NAMALWA (cell line): ENCODE results near the gene PTPRN2.
"Not testable (repeated sequence)": the region's sequence is repeated elsewhere in the genome, so short reads cannot be mapped to it uniquely, and the experiment has no call there.

Experiments used
- DNase-seq: peaks from one replicate; pipeline ENCODE4 v3.0.0-alpha.2; 2015; ENCODE audit warnings: low spot score

PTPRN2 gene

GRCh38 chr7:157791666-157792065 lies 796.0 kb downstream of the PTPRN2 start:
- DNase-seq = no peak

DNA sequence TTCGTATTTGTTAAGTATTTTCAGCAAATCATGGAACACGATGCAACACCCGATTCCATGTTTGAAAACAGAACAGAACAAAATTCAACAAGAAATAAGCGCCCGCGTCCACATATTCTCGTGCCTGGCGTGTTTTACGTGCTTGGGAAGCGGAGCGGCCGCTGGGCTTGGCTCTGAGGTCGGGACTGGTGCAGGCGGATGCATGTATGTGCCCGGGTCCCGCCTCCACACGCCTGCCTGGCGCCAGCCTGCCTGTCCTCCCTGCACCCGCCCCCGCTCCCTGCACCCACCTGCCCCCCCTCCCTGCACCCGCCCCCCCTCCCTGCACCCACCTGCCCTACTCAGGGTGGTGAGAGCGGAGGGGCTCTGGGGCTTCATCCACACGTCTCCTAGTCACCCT lies 796.4 kb downstream of the PTPRN2 start:
- DNase-seq = no peak

DNA sequence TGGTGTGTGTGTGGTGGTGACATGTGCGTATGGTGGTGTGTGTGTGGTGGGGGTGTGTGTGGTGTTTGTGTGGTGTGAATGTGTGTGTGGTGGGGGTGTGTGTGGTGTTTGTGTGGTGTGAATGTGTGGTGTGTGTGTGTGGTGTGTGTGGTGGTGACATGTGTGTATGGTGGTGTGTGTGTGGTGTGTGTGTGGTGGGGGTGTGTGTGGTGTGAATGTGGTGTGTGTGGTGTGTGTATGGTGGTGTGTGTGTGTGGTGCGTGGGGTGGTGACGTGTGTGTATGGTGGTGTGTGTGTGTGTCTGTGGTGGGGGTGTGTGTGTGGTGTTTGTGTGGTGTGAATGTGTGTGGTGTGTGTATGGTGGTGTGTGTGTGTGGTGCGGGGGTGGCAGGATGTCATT lies 797.7 kb downstream of the PTPRN2 start:
- no peak for DNase-seq

DNA sequence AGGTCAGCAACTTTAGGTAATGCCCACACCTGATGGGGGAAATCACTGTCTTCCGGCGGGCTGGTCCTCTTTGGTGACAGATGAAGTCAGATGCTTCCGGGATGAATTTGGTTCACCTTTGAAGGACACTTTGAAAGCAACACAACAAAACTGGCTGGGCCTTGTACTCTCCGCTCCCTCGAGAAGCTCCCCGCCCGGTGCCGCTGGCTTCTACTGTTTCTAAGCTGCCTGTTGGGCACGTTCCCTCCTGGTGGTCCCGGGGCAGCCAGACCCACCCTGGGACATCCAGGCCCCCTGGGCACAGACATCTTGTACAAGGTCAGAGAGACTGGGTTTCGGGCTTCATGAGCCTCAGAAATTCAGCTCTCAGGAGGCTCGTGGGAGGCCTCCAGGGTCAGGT lies 798.5 kb downstream of the PTPRN2 start:
- DNase-seq = no peak

DNA sequence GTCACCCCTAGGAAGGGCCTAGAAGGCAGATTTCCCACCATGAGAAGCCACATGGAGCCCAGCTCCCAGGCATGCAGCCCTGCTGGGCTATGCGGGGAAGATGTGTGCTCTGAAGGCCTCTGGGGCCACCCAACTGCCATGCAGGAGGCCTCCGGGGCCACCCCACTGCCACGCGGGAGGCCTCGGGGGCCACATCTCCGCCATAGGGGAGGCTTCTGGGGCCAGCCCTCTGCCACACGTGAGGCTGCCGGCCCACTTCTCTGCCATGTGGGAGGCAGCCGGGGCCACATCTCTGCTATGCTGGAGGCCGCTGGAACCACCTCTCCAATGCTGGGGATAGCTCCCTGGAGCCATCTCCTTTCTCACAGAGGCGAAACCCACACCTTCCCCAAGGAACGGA lies 799.0 kb downstream of the PTPRN2 start:
- no peak for DNase-seq

- DNase-seq = no peak
These were observed 800.3 kb downstream of the PTPRN2 start for GRCh38 chr7:157787275-157787701.

GRCh38 chr7:157786375-157787274 lies 801.0 kb downstream of the PTPRN2 start:
- DNase-seq = no peak

DNA sequence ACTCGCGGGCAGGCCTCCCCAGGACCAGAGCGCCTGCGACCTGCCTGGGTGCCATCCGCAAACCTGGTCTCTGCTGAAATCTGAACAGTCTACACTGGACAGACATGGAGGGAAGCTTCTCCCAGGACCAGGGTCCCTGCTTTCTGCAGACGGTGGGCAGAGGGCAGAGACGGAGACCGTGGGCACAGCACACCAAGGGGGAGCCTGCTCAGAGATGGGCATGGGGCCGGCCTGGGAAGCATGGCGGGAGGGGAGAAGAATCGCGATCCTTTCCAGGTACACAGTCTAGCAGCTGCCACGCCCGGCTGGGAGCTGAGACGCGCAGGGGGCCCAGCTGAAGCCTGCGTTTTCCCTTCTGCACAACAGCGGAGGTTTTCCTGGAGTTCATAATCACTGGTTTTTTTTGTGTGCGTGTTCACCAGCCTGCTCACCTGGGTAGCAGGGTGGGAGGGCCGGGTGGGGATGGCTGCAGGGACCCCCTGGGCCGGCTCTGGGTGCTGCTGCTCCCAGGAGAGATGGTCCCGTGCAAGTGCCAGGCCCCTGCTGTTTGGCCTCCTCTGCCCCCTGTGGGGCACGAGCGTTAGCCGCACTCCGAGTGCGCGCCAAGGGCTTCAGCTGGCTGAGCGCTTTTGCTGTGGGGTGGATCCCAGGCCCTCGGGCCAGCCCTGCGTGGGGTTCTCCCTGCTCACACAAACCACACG lies 802.0 kb downstream of the PTPRN2 start:
- no peak for DNase-seq

GRCh38 chr7:157784979-157785441 lies 802.6 kb downstream of the PTPRN2 start:
- DNase-seq = no peak

DNA sequence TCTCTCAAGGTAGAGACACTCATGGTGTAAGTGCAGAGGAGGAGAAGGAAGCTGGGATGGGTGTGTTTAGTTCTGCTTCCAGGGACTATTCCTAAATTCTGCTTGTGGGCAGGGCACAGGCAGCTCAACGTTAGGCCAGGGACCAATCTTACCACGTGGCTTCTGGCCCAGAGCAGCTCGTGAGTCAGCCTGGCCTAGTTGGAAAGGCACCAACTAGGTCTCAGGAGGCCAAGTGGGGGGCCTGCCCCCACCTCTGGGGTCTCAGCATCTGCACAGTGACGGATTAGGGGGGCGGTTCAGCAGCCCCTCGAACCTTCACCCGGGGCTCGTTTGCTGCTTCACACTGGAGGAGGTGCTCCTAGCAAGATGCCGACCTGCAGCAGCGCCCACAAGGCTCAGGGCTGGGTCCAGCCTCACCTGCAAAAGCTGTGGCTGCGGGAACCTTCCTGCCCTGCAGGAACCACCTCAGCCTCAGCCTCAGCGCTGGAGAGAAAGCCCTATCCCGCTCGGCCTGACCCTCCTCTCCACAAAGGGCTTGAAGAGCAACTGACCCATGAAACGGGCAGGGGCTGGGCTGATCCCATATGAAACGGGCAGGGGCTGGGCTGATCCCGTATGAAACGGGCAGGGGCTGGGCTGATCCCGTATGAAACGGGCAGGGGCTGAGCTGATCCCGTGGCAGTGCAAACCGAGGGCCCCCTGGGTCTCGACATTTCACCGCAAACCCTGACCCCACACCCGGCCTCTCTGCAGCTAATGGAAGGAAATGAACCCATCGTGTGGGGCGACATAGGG lies 803.4 kb downstream of the PTPRN2 start:
- no peak for DNase-seq

DNA sequence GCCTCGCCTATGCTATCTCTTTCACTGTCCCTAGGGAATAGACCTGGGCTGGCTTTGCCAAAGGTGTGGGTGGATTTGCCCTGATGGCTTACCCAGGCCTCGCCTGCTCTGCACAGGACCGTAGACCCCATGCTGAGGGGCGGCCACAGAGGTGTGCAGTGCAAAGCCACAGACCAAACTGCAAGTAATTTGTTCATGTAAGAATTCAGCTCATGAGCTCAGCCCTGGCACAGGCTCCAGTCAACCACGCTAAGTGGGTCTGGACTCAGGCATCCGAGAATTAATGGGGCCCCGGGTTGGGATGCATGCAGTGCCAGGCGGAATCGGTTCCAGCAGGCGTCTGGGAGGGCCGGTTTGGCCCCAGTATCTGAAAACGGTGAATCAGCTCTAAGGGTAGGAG lies 805.6 kb downstream of the PTPRN2 start:
- DNase-seq = no peak

DNA sequence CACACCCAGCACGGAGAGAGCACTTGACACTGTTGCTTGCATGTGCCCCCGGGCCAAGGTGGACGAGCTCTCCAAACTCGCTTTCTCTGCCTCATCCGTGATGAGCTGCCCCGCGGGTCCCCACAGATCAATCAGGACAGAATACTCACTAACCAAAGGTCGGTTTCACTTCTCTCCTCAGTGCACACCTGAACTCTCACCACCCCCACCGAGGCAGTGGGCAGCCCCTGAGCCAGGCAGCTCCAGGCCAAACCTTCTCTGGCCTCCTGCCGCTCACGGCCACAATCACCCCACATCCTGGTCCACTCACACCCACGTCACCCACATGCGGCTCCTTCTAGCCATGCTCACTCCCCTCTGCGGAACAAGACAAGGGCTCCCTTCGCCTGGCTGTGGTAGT lies 806.9 kb downstream of the PTPRN2 start:
- no peak for DNase-seq

DNA sequence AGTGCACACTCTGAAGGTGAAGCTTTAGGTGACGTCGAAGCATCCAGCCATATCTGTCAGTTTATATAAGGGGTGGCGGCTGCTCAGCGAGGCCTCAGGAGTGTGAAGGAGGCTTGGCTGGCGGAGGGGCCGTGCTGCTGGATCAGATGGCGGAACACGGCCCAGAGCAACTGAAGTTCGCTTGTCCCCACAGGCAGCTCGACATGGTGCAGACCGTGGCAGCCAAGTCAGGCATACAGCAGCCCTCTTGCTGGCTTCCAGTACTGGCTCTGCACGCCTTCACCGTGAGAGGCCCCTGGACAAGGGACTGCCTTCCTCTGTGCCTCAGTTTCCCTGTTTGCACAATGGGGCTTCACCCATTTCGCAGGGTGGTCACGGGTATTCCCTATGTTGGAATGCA lies 807.3 kb downstream of the PTPRN2 start:
- no peak for DNase-seq

GRCh38 chr7:157779206-157779605 lies 808.4 kb downstream of the PTPRN2 start:
- no peak for DNase-seq

GRCh38 chr7:157777194-157777762 lies 810.3 kb downstream of the PTPRN2 start:
- not testable (repeated sequence) for DNase-seq

GRCh38 chr7:157775560-157776332 lies 811.9 kb downstream of the PTPRN2 start:
- DNase-seq = peak; percentile 31

- no peak for DNase-seq
These were observed 812.5 kb downstream of the PTPRN2 start for GRCh38 chr7:157775021-157775559.

GRCh38 chr7:157774495-157774894 lies 813.1 kb downstream of the PTPRN2 start:
- DNase-seq = no peak

DNA sequence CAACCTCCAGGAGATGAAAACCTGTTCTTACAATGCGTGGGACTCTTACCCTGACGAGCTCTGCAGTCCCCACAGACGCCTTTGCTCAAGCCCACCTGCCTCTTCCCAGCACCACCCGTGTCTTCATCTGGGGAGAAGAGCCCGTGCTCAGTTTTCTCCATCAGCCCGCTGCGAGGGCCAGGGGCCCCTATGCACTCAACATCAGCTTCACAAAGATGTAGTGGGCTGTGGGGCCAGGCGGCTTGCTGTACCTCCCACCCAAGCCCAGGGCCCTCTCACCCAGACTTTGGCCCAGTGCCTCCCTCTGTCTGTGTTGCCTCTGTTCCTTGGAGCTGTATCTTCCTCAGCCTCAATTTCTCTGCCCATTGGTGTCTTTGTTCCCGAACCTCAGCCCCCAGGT lies 814.3 kb downstream of the PTPRN2 start:
- no peak for DNase-seq

GRCh38 chr7:157772486-157773130 lies 815.0 kb downstream of the PTPRN2 start:
- DNase-seq = no peak
